Neural progenitor cell (in vitro differentiated cells): Measurements from ENCODE around the gene VMP1. TPM values are rescaled to one million over a fixed set of nuclear protein-coding genes. Genes with fewer than 3 reads are reported as not detected.
"Not testable (repeated sequence)": the region's sequence is repeated elsewhere in the genome, so short reads cannot be mapped to it uniquely, and the experiment has no call there.

Experiments
- DNase-seq: peaks from one replicate; pipeline ENCODE4 v3.0.0-alpha.2; 2016; ENCODE audit warnings: low spot score
- H2AFZ ChIP-seq: fragments of 200-600 bp; sonication (generic); replicated peaks from 2 replicates; pipeline ENCODE4 v1.6.1; 2016; ENCODE audit warnings: antibody characterized with exemption
- H3F3A ChIP-seq: fragments of 200-600 bp; sonication (generic); 2 replicates; pipeline ENCODE4 v1.6.1; 2016; ENCODE audit warnings: antibody characterized with exemption, low read depth
- H3K27ac ChIP-seq: fragments of 200-600 bp; sonication (generic); 2 replicates; pipeline ENCODE4 v1.5.1; 2016; ENCODE audit warnings: mild to moderate bottlenecking
- H3K27me3 ChIP-seq: fragments of 200-600 bp; sonication (generic); 2 replicates; pipeline ENCODE4 v1.6.1; 2016; ENCODE audit warnings: mild to moderate bottlenecking, moderate library complexity
- H3K36me3 ChIP-seq: fragments of 200-600 bp; sonication (generic); 2 replicates; pipeline ENCODE4 v1.5.1; 2016
- H3K4me1 ChIP-seq: fragments of 200-600 bp; sonication (generic); 2 replicates; pipeline ENCODE4 v1.6.1; 2016; ENCODE audit warnings: mixed run types
- H3K4me2 ChIP-seq: fragments of 200-600 bp; sonication (generic); 2 replicates; pipeline ENCODE4 v1.6.1; 2016
- H3K4me3 ChIP-seq: fragments of 200-600 bp; sonication (generic); 2 replicates; pipeline ENCODE4 v1.5.1; 2016
- H3K79me2 ChIP-seq: fragments of 200-600 bp; sonication (generic); 2 replicates; pipeline ENCODE4 v1.6.1; 2016; ENCODE audit warnings: low read depth
- H3K9ac ChIP-seq: fragments of 200-600 bp; sonication (generic); 2 replicates; pipeline ENCODE4 v1.6.1; 2016
- H3K9me3 ChIP-seq: fragments of 200-600 bp; sonication (generic); 2 replicates; pipeline ENCODE4 v1.5.1; 2016; ENCODE audit warnings: low read depth
- H4K20me1 ChIP-seq: fragments of 200-600 bp; sonication (generic); 2 replicates; pipeline ENCODE4 v1.6.1; 2016; ENCODE audit warnings: low read depth
- H3K27ac Mint-ChIP-seq: 3 replicates; pipeline ENCODE4 v1.8.0; 2021; ENCODE audit warnings: mixed read lengths
- H3K27me3 Mint-ChIP-seq: 2 replicates; pipeline ENCODE4 v1.8.0; 2022; ENCODE audit warnings: low read depth, mild to moderate bottlenecking, inconsistent platforms, moderate library complexity, mixed read lengths; ENCODE audit not compliant: insufficient read depth
- H3K36me3 Mint-ChIP-seq: 3 replicates; pipeline ENCODE4 v1.8.0; 2021; ENCODE audit warnings: mixed read lengths
- H3K4me1 Mint-ChIP-seq: 3 replicates; pipeline ENCODE4 v1.8.0; 2021; ENCODE audit warnings: mixed read lengths
- H3K4me3 Mint-ChIP-seq: 3 replicates; pipeline ENCODE4 v1.8.0; 2021; ENCODE audit warnings: mild to moderate bottlenecking, moderate library complexity, mixed read lengths
- H3K9me3 Mint-ChIP-seq: 3 replicates; pipeline ENCODE4 v1.8.0; 2020; ENCODE audit warnings: mixed read lengths
- CTCF ChIP-seq: fragments of 200-600 bp; sonication (generic); IDR thresholded peaks from 2 replicates; pipeline ENCODE4 v1.5.1; 2017; ENCODE audit warnings: antibody characterized with exemption, mild to moderate bottlenecking
- EZH2 ChIP-seq: fragments of 200-600 bp; sonication (generic); IDR thresholded peaks from 2 replicates; pipeline ENCODE4 v1.6.1; 2017; ENCODE audit warnings: antibody characterized with exemption, mild to moderate bottlenecking, moderate library complexity
- EZH2phosphoT487 ChIP-seq: fragments of 200-600 bp; sonication (generic); IDR thresholded peaks from 2 replicates; pipeline ENCODE4 v1.6.1; 2017; ENCODE audit warnings: antibody characterized with exemption
- total RNA-seq: library from RNA; depleted of rRNA; stranded (reverse); fragments of >200 nt; gene quantifications from 2 replicates; pipeline ENCODE4 v1.2.3, GENCODE V29; 2015; ENCODE audit warnings: low replicate concordance

The VMP1 gene
- total RNA-seq, 1 donor from 2014 or later: 62.1 TPM

GRCh38 chr17:59800530-59800942 lies 93.1 kb downstream of the VMP1 start:
- H3K27me3 Mint-ChIP-seq: no peaks in the 10 kb centered on the region
- H3K4me1 Mint-ChIP-seq: no peaks in the 10 kb centered on the region
- TF ChIP-seq EZH2phosphoT487 (no peak), CTCF (no peak), EZH2 (no peak)
- no peak for DNase-seq
- peaks cover 3% of the 10 kb centered on the region for H3K36me3 Mint-ChIP-seq
- no peak overlapping the region for H3K4me2 ChIP-seq
- H3K4me1 ChIP-seq: peaks cover 6% of the 10 kb centered on the region
- H3K9me3 Mint-ChIP-seq: no peaks in the 10 kb centered on the region
- no peaks in the 10 kb centered on the region for H4K20me1 ChIP-seq
- H3K4me3 ChIP-seq: no peak overlapping the region
- H3K9ac ChIP-seq: no peak overlapping the region
- no peak overlapping the region for H3K27ac Mint-ChIP-seq
- no peak overlapping the region for H3K4me3 Mint-ChIP-seq
- no peaks in the 10 kb centered on the region for H3K79me2 ChIP-seq
- H3F3A ChIP-seq: peaks cover 4% of the 10 kb centered on the region
- no peaks in the 10 kb centered on the region for H3K27me3 ChIP-seq
- H3K9me3 ChIP-seq: no peaks in the 10 kb centered on the region
- H3K27ac ChIP-seq: no peak overlapping the region
- H2AFZ ChIP-seq: no peak overlapping the region
- H3K36me3 ChIP-seq: no peaks in the 10 kb centered on the region

GRCh38 chr17:59802160-59802559 lies 94.7 kb downstream of the VMP1 start:
- TF ChIP-seq CTCF (no peak), EZH2 (no peak), EZH2phosphoT487 (no peak)
- H3K27ac ChIP-seq: no peak overlapping the region
- no peak overlapping the region for H2AFZ ChIP-seq
- H3K27me3 ChIP-seq: no peaks in the 10 kb centered on the region
- Mint-ChIP-seq H3K27me3 (no peaks in the 10 kb centered on the region), H3K27ac (no peak overlapping the region), H3K4me1 (no peaks in the 10 kb centered on the region), H3K4me3 (no peak overlapping the region), H3K9me3 (no peaks in the 10 kb centered on the region), H3K36me3 (no peaks in the 10 kb centered on the region)
- H3K4me2 ChIP-seq: no peak overlapping the region
- peaks cover 5% of the 10 kb centered on the region for H3F3A ChIP-seq
- no peaks in the 10 kb centered on the region for H3K9me3 ChIP-seq
- H4K20me1 ChIP-seq: no peaks in the 10 kb centered on the region
- no peaks in the 10 kb centered on the region for H3K79me2 ChIP-seq
- H3K4me1 ChIP-seq: peaks cover 6% of the 10 kb centered on the region
- DNase-seq: no peak
- H3K9ac ChIP-seq: no peak overlapping the region
- no peaks in the 10 kb centered on the region for H3K36me3 ChIP-seq
- H3K4me3 ChIP-seq: no peak overlapping the region

GRCh38 chr17:59804901-59805465 lies 97.5 kb downstream of the VMP1 start:
- H3K27ac ChIP-seq: peak overlapping the region; percentile 34

GRCh38 chr17:59806322-59806721 lies 98.9 kb downstream of the VMP1 start:
- not testable (repeated sequence) for H3K27me3 Mint-ChIP-seq

More at GRCh38 chr17:59804901-59805465, 97.5 kb downstream of the VMP1 start:
- Mint-ChIP-seq H3K36me3 (no peaks in the 10 kb centered on the region), H3K4me1 (no peaks in the 10 kb centered on the region), H3K4me3 (no peak overlapping the region), H3K27me3 (no peaks in the 10 kb centered on the region), H3K9me3 (no peaks in the 10 kb centered on the region), H3K27ac (no peak overlapping the region)
- H3K9ac ChIP-seq: no peak overlapping the region
- no peaks in the 10 kb centered on the region for H4K20me1 ChIP-seq
- no peaks in the 10 kb centered on the region for H3K27me3 ChIP-seq
- H3K79me2 ChIP-seq: no peaks in the 10 kb centered on the region
- H3K4me1 ChIP-seq: peaks cover 6% of the 10 kb centered on the region
- TF ChIP-seq EZH2phosphoT487 (no peak), CTCF (no peak), EZH2 (no peak)
- H3K9me3 ChIP-seq: no peaks in the 10 kb centered on the region
- H2AFZ ChIP-seq: no peak overlapping the region
- H3K4me2 ChIP-seq: no peak overlapping the region
- H3K36me3 ChIP-seq: no peaks in the 10 kb centered on the region
- DNase-seq: no peak
- no peak overlapping the region for H3K4me3 ChIP-seq
- peaks cover 5% of the 10 kb centered on the region for H3F3A ChIP-seq

More at GRCh38 chr17:59806322-59806721, 98.9 kb downstream of the VMP1 start:
- not testable (repeated sequence) for H2AFZ ChIP-seq, H3K9me3 Mint-ChIP-seq, DNase-seq, H4K20me1 ChIP-seq, H3K36me3 ChIP-seq, H3K4me3 ChIP-seq, H3K4me1 ChIP-seq, H3K9ac ChIP-seq, H3K79me2 ChIP-seq, H3K9me3 ChIP-seq, H3K27me3 ChIP-seq, H3K36me3 Mint-ChIP-seq, H3F3A ChIP-seq, H3K4me2 ChIP-seq, H3K4me3 Mint-ChIP-seq, H3K27ac ChIP-seq, H3K27ac Mint-ChIP-seq, H3K4me1 Mint-ChIP-seq
